AG04450 (cell line): Measurements from ENCODE around the gene ZDHHC11. TPM values are rescaled to one million over a fixed set of nuclear protein-coding genes. Genes with fewer than 3 reads are reported as not detected.

ENCODE experiments used
- CTCF ChIA-PET: fragments of 300-600, 350-600 bp; formaldehyde crosslinking; extraction: SDS; loops from one replicate; lab custom pipeline; 2022; ENCODE audit warnings: antibody characterized with exemption, inconsistent platforms; lab: Charles Lee
- POLR2A ChIA-PET: fragments of 350-600 bp; formaldehyde crosslinking; extraction: SDS; loops from one replicate; lab custom pipeline; 2021; ENCODE audit warnings: antibody characterized with exemption, inconsistent platforms; lab: Yijun Ruan, JAX
- DNase-seq: peaks from one replicate; pipeline ENCODE4 v3.0.0-alpha.2; 2011; ENCODE audit warnings: low read depth, low spot score
- H3K27ac ChIP-seq: one replicate; pipeline ENCODE4 v1.5.1; 2012; ENCODE audit warnings: low read depth, low read length, control low read depth
- H3K27me3 ChIP-seq: one replicate; pipeline ENCODE4 v1.6.0; 2012; ENCODE audit warnings: low read length; ENCODE audit not compliant: control insufficient read depth, insufficient read depth
- H3K4me3 ChIP-seq: 2 replicates; pipeline ENCODE4 v1.5.1; 2011; ENCODE audit warnings: mild to moderate bottlenecking, low read depth, low read length, control low read depth
- H3K9me3 ChIP-seq: 2 replicates; pipeline ENCODE4 v1.5.1; 2012; ENCODE audit warnings: low read length; ENCODE audit not compliant: control insufficient read depth, insufficient read depth
- polyA plus RNA-seq: library from polyadenylated mRNA; depleted of rRNA; stranded (reverse); fragments of >200 nt; gene quantifications from 2 replicates; pipeline ENCODE4 v1.2.3, GENCODE V29; 2011
- TF ChIP-seq, protein P1 (sequence below): IDR thresholded peaks from 2 replicates; pipeline ENCODE4 v1.5.1; 2011; ENCODE audit warnings: low read depth, low read length, control low read depth, inconsistent platforms

ZDHHC11 gene
- polyA plus RNA-seq, 1 experiment: 0.26 TPM

DNA sequence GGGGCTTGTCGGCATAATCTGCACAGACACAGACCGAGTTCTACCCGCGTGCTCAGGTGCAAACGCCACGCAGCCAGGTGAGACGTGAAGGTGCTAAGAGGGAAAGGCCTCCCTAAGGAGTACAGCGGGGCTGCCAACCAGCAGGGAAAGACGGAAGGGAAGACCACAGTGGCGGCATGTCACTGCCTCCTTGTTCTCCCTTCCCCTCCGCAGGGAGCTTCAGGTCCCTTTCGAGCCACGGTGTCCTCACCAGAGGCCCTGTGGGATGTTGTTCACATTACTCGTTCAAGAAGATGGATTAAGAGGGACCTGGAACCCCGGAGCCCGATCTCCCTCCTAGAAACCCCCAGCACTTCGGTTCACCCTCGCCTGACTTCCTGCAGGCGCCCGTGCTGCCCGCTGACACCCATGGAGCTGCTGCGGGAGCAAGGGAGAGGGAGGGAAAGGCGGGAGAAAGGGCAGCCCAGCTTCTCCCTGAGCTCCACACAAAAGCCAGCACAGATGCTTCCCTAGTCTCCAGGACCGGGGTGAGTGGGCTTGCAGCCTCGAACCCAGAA lies 41.1 kb upstream of the ZDHHC11 start:
- peak overlapping the region; percentile 25 for H3K27ac ChIP-seq
- TF ChIP-seq, protein P1, sequence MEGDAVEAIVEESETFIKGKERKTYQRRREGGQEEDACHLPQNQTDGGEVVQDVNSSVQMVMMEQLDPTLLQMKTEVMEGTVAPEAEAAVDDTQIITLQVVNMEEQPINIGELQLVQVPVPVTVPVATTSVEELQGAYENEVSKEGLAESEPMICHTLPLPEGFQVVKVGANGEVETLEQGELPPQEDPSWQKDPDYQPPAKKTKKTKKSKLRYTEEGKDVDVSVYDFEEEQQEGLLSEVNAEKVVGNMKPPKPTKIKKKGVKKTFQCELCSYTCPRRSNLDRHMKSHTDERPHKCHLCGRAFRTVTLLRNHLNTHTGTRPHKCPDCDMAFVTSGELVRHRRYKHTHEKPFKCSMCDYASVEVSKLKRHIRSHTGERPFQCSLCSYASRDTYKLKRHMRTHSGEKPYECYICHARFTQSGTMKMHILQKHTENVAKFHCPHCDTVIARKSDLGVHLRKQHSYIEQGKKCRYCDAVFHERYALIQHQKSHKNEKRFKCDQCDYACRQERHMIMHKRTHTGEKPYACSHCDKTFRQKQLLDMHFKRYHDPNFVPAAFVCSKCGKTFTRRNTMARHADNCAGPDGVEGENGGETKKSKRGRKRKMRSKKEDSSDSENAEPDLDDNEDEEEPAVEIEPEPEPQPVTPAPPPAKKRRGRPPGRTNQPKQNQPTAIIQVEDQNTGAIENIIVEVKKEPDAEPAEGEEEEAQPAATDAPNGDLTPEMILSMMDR: no peak
- POLR2A ChIA-PET: no interaction called here
- H3K27me3 ChIP-seq: no peaks in the 10 kb centered on the region
- DNase-seq: no peak
- H3K9me3 ChIP-seq: no peaks in the 10 kb centered on the region; the same call in 1 of the 2 replicates
- CTCF ChIA-PET: interaction anchor here (0.7 to 1.2 kb wide), 2 partner anchors 10 to 30 kb away, joined by 3 to 5 read pairs; no protein-coding TSS in a partner anchor
- peak overlapping the region; percentile 97 for H3K4me3 ChIP-seq

DNA sequence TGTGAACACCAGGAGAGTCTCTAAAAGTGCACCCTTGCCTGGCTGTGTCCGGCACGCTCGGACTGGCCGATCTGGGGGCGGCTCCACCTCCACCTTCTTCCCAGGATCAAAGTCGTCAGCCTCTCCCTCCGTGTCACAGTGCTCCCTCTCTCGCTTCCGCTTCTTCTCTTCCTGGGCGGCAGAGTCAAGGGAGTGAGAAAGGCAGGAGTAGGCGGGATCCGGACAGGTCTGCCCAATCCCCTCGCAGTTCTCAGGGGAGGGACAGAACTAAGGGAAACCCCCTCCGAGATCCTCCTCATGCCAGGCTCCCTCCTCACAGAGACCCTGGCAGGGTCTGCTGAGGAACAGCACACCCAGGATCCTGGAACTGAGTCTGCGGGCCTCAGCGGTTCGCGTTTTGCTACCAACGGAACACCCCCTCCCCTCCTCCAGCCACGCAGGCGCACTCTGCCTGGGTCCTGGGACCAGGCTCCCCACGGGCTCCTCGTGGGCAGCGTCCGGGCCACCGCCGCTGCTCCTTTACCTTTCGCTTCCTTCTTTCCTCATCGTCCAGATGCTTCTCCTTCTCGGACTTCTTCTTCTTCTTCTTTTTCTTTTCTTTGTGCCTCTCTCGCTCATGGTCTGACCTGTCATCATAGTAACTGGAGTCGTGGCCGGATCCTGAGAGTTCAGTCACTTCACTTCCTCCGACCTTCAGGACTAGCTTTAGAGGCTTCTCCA lies 40.5 kb upstream of the ZDHHC11 start:
- DNase-seq: no peak
- TF ChIP-seq, protein P1: no peak
- Histone ChIP-seq H3K9me3 (no peaks in the 10 kb centered on the region; the same call in 1 of the 2 replicates), H3K27me3 (no peaks in the 10 kb centered on the region), H3K27ac (peak overlapping the region; percentile 21), H3K4me3 (peak overlapping the region; percentile 97)
- ChIA-PET CTCF (no interaction called here), POLR2A (no interaction called here)

DNA sequence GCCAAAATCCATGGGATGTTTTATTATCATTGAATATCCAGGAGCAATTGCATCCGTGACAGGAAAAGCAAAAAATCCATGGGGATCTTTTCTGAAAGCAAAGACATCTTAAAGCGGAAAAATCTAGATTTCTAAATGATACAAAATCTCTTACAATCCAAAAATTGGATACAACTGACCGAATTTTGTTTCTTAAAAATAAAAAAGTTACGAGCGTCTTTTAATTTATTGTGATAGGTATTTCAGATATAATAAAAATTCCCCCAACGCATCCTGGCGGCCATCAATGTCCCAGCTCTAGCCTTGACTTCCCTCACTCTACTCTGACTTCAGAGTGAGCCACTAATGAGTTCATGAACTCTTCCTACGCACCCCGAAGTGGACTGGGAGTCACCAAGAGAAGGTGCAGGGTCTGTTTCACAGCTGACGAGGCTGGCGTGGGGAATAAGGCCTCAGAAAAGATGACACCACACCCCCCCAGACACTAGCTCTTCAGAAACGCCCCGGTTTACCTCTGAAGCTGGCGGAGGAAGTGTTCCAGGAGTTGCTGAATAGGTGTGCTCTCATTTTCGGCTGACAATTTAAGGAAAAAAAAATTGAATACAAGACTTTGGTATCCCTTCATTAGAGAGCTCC lies 38.4 kb upstream of the ZDHHC11 start:
- ChIA-PET POLR2A (no interaction called here), CTCF (interaction anchor here (1.2 kb wide), 1 partner anchor 13 kb away, joined by 4 read pairs; no protein-coding TSS in a partner anchor)
- Histone ChIP-seq H3K27me3 (no peaks in the 10 kb centered on the region), H3K27ac (no peak overlapping the region), H3K9me3 (no peaks in the 10 kb centered on the region; the same call in 1 of the 2 replicates), H3K4me3 (no peak overlapping the region)
- no peak for DNase-seq
- TF ChIP-seq, protein P1: no peak

DNA sequence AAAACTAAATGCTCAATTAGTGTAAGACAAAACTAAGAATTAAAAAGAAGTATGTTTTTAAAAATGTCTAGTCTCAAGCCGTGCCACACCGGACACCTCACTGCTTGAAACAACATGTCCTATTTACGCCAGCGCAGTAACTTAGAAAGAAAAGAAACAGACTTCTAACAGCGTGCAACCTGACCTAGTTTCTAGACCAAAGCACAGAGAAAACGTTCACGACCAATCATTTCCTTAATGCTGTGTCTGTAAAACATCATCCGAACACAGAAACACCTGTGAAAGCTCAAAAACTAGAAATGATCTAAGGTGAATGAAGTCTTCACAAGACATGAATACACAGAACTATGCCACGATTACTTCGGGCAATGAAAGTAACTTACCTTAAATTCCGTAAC lies 37.9 kb upstream of the ZDHHC11 start:
- H3K4me3 ChIP-seq: no peak overlapping the region
- ChIA-PET POLR2A (no interaction called here), CTCF (interaction anchor here (1.2 kb wide), 1 partner anchor 14 kb away, joined by 4 read pairs; no protein-coding TSS in a partner anchor)
- no peak for DNase-seq
- H3K27me3 ChIP-seq: no peaks in the 10 kb centered on the region
- peaks cover 3% of the 10 kb centered on the region; the same call in 1 of the 2 replicates for H3K9me3 ChIP-seq
- TF ChIP-seq, protein P1: no peak
- H3K27ac ChIP-seq: no peak overlapping the region
